NCI-H82 (cell line): Measurements from ENCODE around the gene RUNX3.
A peak's percentile ranks its signal among the peaks of the same experiment; 100 is the strongest.

Source experiments
- DNase-seq: peaks from one replicate; lab custom pipeline; 2025; lab: John Stamatoyannopoulos, UW

Gene RUNX3

DNA sequence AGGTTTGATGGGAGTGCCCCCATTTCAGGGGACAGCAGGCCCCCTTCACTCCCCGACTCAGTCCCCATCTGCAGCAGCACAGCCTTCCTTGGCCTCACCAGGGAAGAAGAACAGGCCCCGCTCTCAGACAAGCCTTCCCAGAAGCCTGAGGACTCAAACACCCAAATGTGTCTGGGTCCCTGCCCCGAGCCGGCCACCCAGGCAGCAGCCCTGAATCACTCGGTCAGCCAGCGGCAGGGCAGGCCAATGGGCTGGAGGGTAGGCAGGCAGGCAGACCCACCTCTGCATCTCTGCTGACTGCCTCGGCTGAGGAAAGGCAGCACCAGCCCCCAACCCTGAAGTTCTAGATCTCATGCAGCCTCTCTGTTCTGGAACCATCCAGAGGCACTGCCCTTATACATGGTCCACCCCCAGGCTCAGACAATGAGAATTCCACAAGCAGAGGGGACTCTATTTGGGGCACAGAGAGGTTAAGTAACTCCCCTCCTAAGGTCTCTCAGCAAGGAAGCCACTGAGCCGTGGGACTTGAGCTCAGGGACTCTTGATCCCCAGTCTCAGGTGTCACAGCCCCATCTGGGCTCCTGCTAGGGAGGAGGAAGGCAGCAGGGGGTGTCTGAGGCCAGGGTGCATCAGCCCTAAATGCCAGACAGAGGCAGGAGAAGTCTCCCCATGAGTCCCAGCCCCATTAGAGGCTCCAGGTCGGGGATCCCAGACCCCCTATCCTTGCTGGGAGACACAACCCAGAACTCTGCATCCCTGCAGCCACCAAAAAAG is 33.2 kb upstream of the RUNX3 start:
- peak; percentile 22 for DNase-seq

- DNase-seq, result no peak
Observed at GRCh38 chr1:24961961-24962861, 32.1 kb upstream of the RUNX3 start.

GRCh38 chr1:24961334-24961733 is 31.3 kb upstream of the RUNX3 start:
- DNase-seq, result no peak

- DNase-seq, result no peak
Observed at GRCh38 chr1:24960071-24960801, 30.2 kb upstream of the RUNX3 start.

DNA sequence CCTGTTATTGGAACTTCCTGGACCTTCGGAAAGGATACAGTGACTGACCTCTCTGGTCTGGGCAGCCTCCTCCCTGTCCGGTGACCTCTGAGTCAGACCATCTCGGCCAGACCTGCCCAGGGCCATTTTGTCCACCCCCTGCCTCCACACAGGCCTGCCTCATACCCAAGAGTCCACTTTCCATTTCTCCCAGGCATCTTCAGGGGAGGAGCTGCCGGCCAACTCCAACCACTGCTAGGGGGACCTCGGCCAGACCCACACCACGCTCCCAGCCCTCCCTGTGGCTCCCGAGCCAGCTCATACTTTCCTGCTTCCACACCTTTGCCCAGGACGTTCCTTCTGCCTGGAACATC is 29.5 kb upstream of the RUNX3 start:
- DNase-seq, result no peak

- no peak for DNase-seq
Observed at GRCh38 chr1:24958766-24959622, 28.9 kb upstream of the RUNX3 start.

DNA sequence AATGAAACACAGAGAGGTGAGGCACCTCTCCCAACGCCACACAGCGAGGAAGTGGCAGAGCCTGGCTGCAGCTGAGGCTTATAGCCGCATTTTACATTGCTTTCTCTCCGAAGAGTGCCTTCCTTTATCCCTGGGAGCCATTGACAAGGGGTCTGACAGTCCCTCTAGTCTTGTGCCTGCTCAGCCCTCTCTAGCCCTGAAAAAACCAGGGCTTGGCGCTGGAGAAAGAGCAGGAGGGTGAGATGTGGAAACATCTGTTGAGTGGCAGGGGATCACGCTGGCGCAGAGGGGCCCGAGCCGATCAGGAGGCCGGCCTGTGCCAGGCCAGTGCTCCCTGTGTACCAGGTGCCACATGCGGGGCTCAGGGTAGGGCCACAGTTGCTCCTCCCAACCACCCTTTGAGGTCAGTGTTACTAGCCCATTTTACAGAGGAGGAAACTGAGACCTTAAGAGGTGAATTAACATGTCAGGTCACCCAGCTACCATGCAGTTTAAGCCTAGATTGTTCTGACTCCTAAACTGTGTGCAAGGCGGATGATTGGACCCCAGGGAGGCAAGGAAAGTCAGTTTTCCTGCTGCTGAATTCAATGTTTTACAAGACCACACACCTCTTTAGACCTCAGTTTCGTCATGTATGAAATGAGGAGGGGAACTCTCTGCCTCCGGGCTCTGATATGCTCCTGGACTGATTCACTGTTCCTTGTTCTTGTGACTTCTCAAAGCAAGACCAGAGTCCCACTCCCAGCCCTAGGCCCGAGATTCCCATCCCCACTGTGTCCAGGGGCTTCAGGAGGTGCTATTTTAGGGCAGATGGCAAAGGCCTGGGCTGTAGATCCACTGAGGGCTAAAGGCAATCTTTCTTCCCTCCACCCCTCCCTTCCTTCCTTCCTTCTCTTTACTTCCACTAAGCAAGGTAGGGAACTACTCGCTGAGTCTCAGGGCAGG is 28.0 kb upstream of the RUNX3 start:
- DNase-seq, result no peak

- DNase-seq, result no peak
Observed at GRCh38 chr1:24957016-24957807, 27.1 kb upstream of the RUNX3 start.

DNA sequence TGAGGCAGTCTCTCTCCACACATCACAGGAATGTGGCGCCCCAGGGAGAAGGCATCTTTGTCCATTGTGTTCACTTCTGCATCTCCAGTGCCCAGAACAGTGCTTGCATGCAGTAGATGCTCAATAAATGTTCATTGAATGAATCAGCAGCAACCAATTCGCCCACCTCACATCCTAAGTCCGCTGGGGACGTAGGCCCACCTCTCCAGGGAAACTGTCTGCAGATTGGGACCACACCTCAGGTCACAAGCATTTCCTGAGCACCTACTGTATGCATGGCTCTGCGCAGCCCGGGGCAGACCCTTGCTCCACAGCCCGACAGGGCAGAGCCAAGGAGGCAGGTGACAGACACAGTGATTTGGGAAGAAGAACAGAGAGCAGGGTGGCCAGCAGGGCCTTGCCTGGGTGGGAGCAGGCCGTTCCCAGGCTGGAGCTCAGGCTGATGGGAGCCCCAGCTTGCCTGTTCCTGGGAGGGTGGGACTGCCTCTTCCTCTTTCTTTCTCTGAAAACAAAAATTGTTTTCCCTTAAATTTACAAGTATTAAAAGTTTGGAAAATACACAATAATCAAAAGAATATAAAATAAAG is 25.8 kb upstream of the RUNX3 start:
- DNase-seq, result no peak

DNA sequence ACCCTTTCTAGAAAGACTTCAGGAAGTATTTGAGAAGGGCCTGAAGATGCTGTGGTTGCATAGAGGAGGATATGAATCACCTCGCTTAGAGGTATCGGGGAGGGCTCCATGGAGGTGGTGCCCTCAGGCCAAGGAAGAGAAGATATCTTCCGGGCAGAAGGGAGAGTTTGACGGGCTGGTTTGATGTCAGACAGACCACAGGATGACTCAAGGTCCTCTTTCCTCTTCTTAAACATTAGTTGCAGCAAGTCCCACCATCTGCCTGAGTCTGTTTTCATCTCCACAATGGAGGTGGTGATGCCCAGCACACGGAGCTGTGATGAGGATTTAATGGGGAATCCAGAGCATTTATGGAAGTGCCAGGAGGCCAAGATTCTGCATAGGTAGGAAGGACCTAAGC is 25.1 kb upstream of the RUNX3 start:
- no peak for DNase-seq

DNA sequence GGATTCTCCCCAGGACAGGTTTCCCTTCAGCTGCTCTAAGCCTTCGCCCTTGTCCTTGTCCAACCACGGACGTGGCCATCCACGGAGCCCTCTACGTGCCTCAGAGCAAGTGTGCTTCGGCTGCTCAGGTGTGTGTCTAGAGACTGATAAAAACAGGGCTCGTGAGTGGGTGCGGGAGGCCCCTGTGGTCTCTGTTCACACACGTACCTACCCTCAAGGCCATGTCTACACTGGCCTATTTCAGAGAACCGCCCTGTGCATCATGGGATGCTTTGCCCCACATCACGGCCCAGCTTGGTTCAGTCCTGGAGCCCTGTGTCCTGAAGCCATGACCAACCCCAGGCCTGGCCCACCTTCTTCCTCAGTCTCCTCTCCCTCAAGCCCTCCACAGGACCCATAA is 24.6 kb upstream of the RUNX3 start:
- DNase-seq, result no peak

GRCh38 chr1:24954022-24954421 is 23.9 kb upstream of the RUNX3 start:
- no peak for DNase-seq

GRCh38 chr1:24952413-24952841 is 22.4 kb upstream of the RUNX3 start:
- no peak for DNase-seq

- DNase-seq, result no peak
Observed at GRCh38 chr1:24951810-24952412, 21.8 kb upstream of the RUNX3 start.

- DNase-seq, result no peak
Observed at GRCh38 chr1:24951337-24951736, 21.3 kb upstream of the RUNX3 start.

- DNase-seq, result no peak
Observed at GRCh38 chr1:24949331-24949881, 19.3 kb upstream of the RUNX3 start.

- DNase-seq, result no peak
Observed at GRCh38 chr1:24948079-24948827, 18.2 kb upstream of the RUNX3 start.
